ENCODE measurements around the gene TRMO. TPM values are rescaled to one million over a fixed set of nuclear protein-coding genes. Genes with fewer than 3 reads are reported as not detected.

TRMO gene
- total and polyA plus RNA-seq, 9 of the 15 experiments (the other 6 are each of a cell fraction or from before 2014, with no cell fraction given) = 5.6 to 22.4 (median 16.2) TPM

GRCh38 chr9:97940233-97940632 is 17.9 kb upstream of the TRMO start (continued):
- TF ChIP-seq SAFB2 (IDR thresholded peaks at IDR 0.05; ENCODE audit: borderline replicate concordance, low read depth, low read length, severe bottlenecking) = no peak
- no peak for TF ChIP-seq TEAD1 (CRISPR knock-in tag; IDR thresholded peaks at IDR 0.05)
- peak; percentile 46; the same call in 1 of the 2 replicates for TF ChIP-seq GATAD2B (IDR thresholded peaks at IDR 0.05; ENCODE audit: borderline replicate concordance)
- no peak for TF ChIP-seq ZNF79 (CRISPR knock-in tag; IDR thresholded peaks at IDR 0.05; ENCODE audit: low read depth)
- no peak for TF ChIP-seq XRCC4 (IDR thresholded peaks at IDR 0.05; ENCODE audit: extremely low read depth, insufficient read depth, insufficient read length)
- TF ChIP-seq GABPB1 (CRISPR knock-in tag; IDR thresholded peaks at IDR 0.05) = no peak
- no peak for TF ChIP-seq USF1 (CRISPR knock-in tag; IDR thresholded peaks at IDR 0.05)
- TF ChIP-seq SREBF1 (IDR thresholded peaks at IDR 0.05; ENCODE audit: borderline replicate concordance, low read depth, low read length) = no peak
- no peak for TF ChIP-seq MITF (IDR thresholded peaks at IDR 0.05)
- TF ChIP-seq MNT (conservative IDR thresholded peaks at IDR 0.05) = 0 out of 4 replicates have a peak, but pooled peaks of 1 of the 2 experiments have one; percentile 36
- peak; percentile 71; the same call in 1 of the 2 replicates for TF ChIP-seq ZNF592 (IDR thresholded peaks at IDR 0.05)
- TF ChIP-seq HSF4 (CRISPR knock-in tag; IDR thresholded peaks at IDR 0.05; ENCODE audit: borderline replicate concordance) = 0 out of 2 replicates have a peak, but pooled peaks have one; percentile 72
- TF ChIP-seq GATAD2A (IDR thresholded peaks at IDR 0.05) = no peak
- no peak for TF ChIP-seq ZNF184 (CRISPR knock-in tag; IDR thresholded peaks at IDR 0.05)
- peak; percentile 78 for TF ChIP-seq PML (IDR thresholded peaks at IDR 0.05; ENCODE audit: low read length)
- TF ChIP-seq BRD9 (IDR thresholded peaks at IDR 0.05; ENCODE audit: low read depth, partially characterized antibody) = peak; percentile 70
- TF ChIP-seq SP1 (CRISPR knock-in tag; IDR thresholded peaks at IDR 0.05) = no peak
- TF ChIP-seq ZNF766 (CRISPR knock-in tag; conservative IDR thresholded peaks at IDR 0.05) = no peak
- TF ChIP-seq ZBTB26 (CRISPR knock-in tag; IDR thresholded peaks at IDR 0.05) = no peak
